ENCODE results near the gene PTPRN2. TPM values are rescaled to one million over a fixed set of nuclear protein-coding genes. Genes with fewer than 3 reads are reported as not detected.

The PTPRN2 gene
- polyA plus RNA-seq, 2 donors, result 0.37 to 0.40 TPM

GRCh38 chr7:158530800-158531609 lies 56.6 kb downstream of the PTPRN2 start:
- no peak overlapping the region for H3K27ac ChIP-seq (ENCODE audit: low read depth in 2 of 2, low read length in 1 of 2)
- H3K4me3 ChIP-seq (ENCODE audit: low read depth in 1 of 2, low read length in 2 of 2), result no peak overlapping the region
- WGBS, 2 donors, result 65 to 67% methylated on average over 23 to 24 of the region's 24 CpGs
- no peaks in the 10 kb centered on the region for H3K4me1 ChIP-seq (ENCODE audit: control insufficient read depth in 2 of 2, insufficient read depth in 2 of 2, low read length in 1 of 2)
- peaks cover 0 to 5% of the 10 kb centered on the region in 2 donors for H3K9me3 ChIP-seq (ENCODE audit: control insufficient read depth in 2 of 2, insufficient read depth in 1 of 2, low read depth in 1 of 2, low read length in 1 of 2)
- no peaks in the 10 kb centered on the region for H3K27me3 ChIP-seq (ENCODE audit: control insufficient read depth in 1 of 2, insufficient read depth in 2 of 2, low read length in 2 of 2)
- H3K36me3 ChIP-seq (ENCODE audit: control insufficient read depth in 2 of 2, insufficient read depth in 2 of 2, low read length in 1 of 2), result no peaks in the 10 kb centered on the region

GRCh38 chr7:158529181-158530096 lies 58.2 kb downstream of the PTPRN2 start:
- no peak overlapping the region for H3K4me3 ChIP-seq (ENCODE audit: low read depth in 1 of 2, low read length in 2 of 2)
- H3K4me1 ChIP-seq (ENCODE audit: control insufficient read depth in 2 of 2, insufficient read depth in 2 of 2, low read length in 1 of 2), result no peaks in the 10 kb centered on the region
- WGBS, 2 donors, result 62 to 71% methylated on average over 21 of the region's 21 CpGs
- no peaks in the 10 kb centered on the region for H3K27me3 ChIP-seq (ENCODE audit: control insufficient read depth in 1 of 2, insufficient read depth in 2 of 2, low read length in 2 of 2)
- peaks cover 0 to 5% of the 10 kb centered on the region in 2 donors for H3K9me3 ChIP-seq (ENCODE audit: control insufficient read depth in 2 of 2, insufficient read depth in 1 of 2, low read depth in 1 of 2, low read length in 1 of 2)
- H3K27ac ChIP-seq (ENCODE audit: low read depth in 2 of 2, low read length in 1 of 2), result no peak overlapping the region
- H3K36me3 ChIP-seq (ENCODE audit: control insufficient read depth in 2 of 2, insufficient read depth in 2 of 2, low read length in 1 of 2), result no peaks in the 10 kb centered on the region

- peaks cover 0 to 3% of the 10 kb centered on the region in 2 donors for H3K9me3 ChIP-seq (ENCODE audit: control insufficient read depth in 2 of 2, insufficient read depth in 1 of 2, low read depth in 1 of 2, low read length in 1 of 2)
- no peak overlapping the region for H3K27ac ChIP-seq (ENCODE audit: low read depth in 2 of 2, low read length in 1 of 2)
- H3K4me1 ChIP-seq (ENCODE audit: control insufficient read depth in 2 of 2, insufficient read depth in 2 of 2, low read length in 1 of 2), result no peaks in the 10 kb centered on the region
- no peaks in the 10 kb centered on the region for H3K27me3 ChIP-seq (ENCODE audit: control insufficient read depth in 1 of 2, insufficient read depth in 2 of 2, low read length in 2 of 2)
- whole genome bisulfite sequencing, 2 donors, result 74 to 76% methylated on average over 14 of the region's 14 CpGs
- H3K4me3 ChIP-seq (ENCODE audit: low read depth in 1 of 2, low read length in 2 of 2), result no peak overlapping the region
- H3K36me3 ChIP-seq (ENCODE audit: control insufficient read depth in 2 of 2, insufficient read depth in 2 of 2, low read length in 1 of 2), result no peaks in the 10 kb centered on the region
Measured at GRCh38 chr7:158527915-158528502, 59.6 kb downstream of the PTPRN2 start.

DNA sequence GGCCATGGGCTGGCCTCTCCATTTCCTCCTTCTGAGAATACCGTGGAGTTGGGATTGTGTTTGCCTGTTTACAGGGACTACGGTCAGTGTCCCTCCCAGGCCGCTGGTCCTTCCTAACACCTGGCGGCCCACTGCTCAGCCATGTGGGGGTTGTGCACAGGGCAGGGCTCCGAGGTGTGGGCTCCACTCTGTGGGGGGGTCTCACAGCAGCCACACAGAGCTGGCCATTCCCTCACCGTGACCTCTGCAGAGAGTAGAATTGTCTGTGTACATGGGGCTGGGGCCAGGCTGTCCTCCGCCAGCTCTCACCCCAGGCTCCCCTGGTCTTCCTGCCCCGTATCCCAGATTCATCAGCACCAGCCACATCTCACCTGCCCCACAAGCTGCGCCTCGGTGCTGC lies 60.1 kb downstream of the PTPRN2 start:
- no peaks in the 10 kb centered on the region for H3K36me3 ChIP-seq (ENCODE audit: control insufficient read depth in 2 of 2, insufficient read depth in 2 of 2, low read length in 1 of 2)
- H3K4me1 ChIP-seq (ENCODE audit: control insufficient read depth in 2 of 2, insufficient read depth in 2 of 2, low read length in 1 of 2), result no peaks in the 10 kb centered on the region
- no peaks in the 10 kb centered on the region for H3K27me3 ChIP-seq (ENCODE audit: control insufficient read depth in 1 of 2, insufficient read depth in 2 of 2, low read length in 2 of 2)
- H3K27ac ChIP-seq (ENCODE audit: low read depth in 2 of 2, low read length in 1 of 2), result no peak overlapping the region
- H3K9me3 ChIP-seq (ENCODE audit: control insufficient read depth in 2 of 2, insufficient read depth in 1 of 2, low read depth in 1 of 2, low read length in 1 of 2), result peaks cover 0 to 3% of the 10 kb centered on the region in 2 donors
- no peak overlapping the region for H3K4me3 ChIP-seq (ENCODE audit: low read depth in 1 of 2, low read length in 2 of 2)
- WGBS, 2 donors, result 79 to 86% methylated on average over 10 of the region's 10 CpGs

DNA sequence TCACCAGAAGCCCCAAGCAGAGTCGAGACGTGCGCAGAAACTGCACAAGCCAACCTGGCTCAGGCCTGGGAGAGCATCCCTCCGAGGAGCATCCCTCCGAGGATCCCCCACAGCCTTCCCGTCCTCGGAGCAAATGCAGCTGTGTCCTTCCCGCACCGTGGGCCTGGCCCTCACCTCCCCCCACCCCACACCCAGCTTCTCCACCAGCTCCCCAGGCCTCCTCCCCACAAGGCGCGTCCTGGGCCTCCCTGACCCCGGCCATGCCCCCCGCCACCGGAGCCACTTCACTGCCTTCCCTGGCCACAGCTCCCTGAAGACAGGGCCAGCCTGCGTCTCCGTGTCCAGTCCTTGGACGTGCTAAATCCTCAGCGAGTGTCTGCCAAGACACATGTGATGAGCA lies 60.6 kb downstream of the PTPRN2 start:
- Histone ChIP-seq H3K9me3 (ENCODE audit: control insufficient read depth in 2 of 2, insufficient read depth in 1 of 2, low read depth in 1 of 2, low read length in 1 of 2) (peaks cover 0 to 3% of the 10 kb centered on the region in 2 donors), H3K36me3 (ENCODE audit: control insufficient read depth in 2 of 2, insufficient read depth in 2 of 2, low read length in 1 of 2) (no peaks in the 10 kb centered on the region), H3K4me3 (ENCODE audit: low read depth in 1 of 2, low read length in 2 of 2) (no peak overlapping the region), H3K4me1 (ENCODE audit: control insufficient read depth in 2 of 2, insufficient read depth in 2 of 2, low read length in 1 of 2) (no peaks in the 10 kb centered on the region), H3K27me3 (ENCODE audit: control insufficient read depth in 1 of 2, insufficient read depth in 2 of 2, low read length in 2 of 2) (no peaks in the 10 kb centered on the region), H3K27ac (ENCODE audit: low read depth in 2 of 2, low read length in 1 of 2) (no peak overlapping the region)
- 87 to 92% methylated on average over 18 of the region's 18 CpGs for WGBS, 2 donors

DNA sequence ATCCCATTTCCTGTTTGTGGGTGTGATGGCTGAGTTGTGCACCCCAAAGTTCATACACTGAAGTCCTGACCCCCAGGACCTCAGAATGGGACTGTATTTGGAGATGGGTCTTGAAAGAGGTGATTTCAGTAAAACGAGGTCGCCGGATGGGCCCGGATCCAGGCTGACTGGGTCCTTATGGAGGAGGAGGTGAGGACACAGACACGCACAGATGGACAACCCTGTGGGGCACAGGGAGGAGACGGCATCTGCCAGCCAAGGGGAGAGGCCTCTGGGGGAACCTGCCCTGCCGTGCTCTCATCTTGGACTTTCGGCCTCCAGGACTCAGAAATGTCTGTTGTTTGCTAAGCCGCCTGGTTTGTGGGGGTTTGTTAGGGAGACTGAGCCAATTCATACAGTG lies 61.1 kb downstream of the PTPRN2 start:
- Histone ChIP-seq H3K4me1 (ENCODE audit: control insufficient read depth in 2 of 2, insufficient read depth in 2 of 2, low read length in 1 of 2) (no peaks in the 10 kb centered on the region), H3K9me3 (ENCODE audit: control insufficient read depth in 2 of 2, insufficient read depth in 1 of 2, low read depth in 1 of 2, low read length in 1 of 2) (peaks cover 0 to 3% of the 10 kb centered on the region in 2 donors), H3K36me3 (ENCODE audit: control insufficient read depth in 2 of 2, insufficient read depth in 2 of 2, low read length in 1 of 2) (no peaks in the 10 kb centered on the region), H3K27ac (ENCODE audit: low read depth in 2 of 2, low read length in 1 of 2) (no peak overlapping the region), H3K27me3 (ENCODE audit: control insufficient read depth in 1 of 2, insufficient read depth in 2 of 2, low read length in 2 of 2) (no peaks in the 10 kb centered on the region), H3K4me3 (ENCODE audit: low read depth in 1 of 2, low read length in 2 of 2) (no peak overlapping the region)
- WGBS, 2 donors, result 91 to 92% methylated on average over 9 of the region's 9 CpGs

- Histone ChIP-seq H3K27ac (ENCODE audit: low read depth in 2 of 2, low read length in 1 of 2) (no peak overlapping the region), H3K4me3 (ENCODE audit: low read depth in 1 of 2, low read length in 2 of 2) (no peak overlapping the region), H3K27me3 (ENCODE audit: control insufficient read depth in 1 of 2, insufficient read depth in 2 of 2, low read length in 2 of 2) (no peaks in the 10 kb centered on the region), H3K9me3 (ENCODE audit: control insufficient read depth in 2 of 2, insufficient read depth in 1 of 2, low read depth in 1 of 2, low read length in 1 of 2) (peaks cover 0 to 3% of the 10 kb centered on the region in 2 donors), H3K36me3 (ENCODE audit: control insufficient read depth in 2 of 2, insufficient read depth in 2 of 2, low read length in 1 of 2) (no peaks in the 10 kb centered on the region), H3K4me1 (ENCODE audit: control insufficient read depth in 2 of 2, insufficient read depth in 2 of 2, low read length in 1 of 2) (no peaks in the 10 kb centered on the region)
- 81% methylated on average over 29 of the region's 29 CpGs for WGBS, 2 donors
Measured at GRCh38 chr7:158525648-158526484, 61.8 kb downstream of the PTPRN2 start.

- Histone ChIP-seq H3K9me3 (ENCODE audit: control insufficient read depth in 2 of 2, insufficient read depth in 1 of 2, low read depth in 1 of 2, low read length in 1 of 2) (peaks cover 0 to 3% of the 10 kb centered on the region in 2 donors), H3K27ac (ENCODE audit: low read depth in 2 of 2, low read length in 1 of 2) (no peak overlapping the region), H3K4me1 (ENCODE audit: control insufficient read depth in 2 of 2, insufficient read depth in 2 of 2, low read length in 1 of 2) (no peaks in the 10 kb centered on the region), H3K4me3 (ENCODE audit: low read depth in 1 of 2, low read length in 2 of 2) (no peak overlapping the region), H3K36me3 (ENCODE audit: control insufficient read depth in 2 of 2, insufficient read depth in 2 of 2, low read length in 1 of 2) (no peaks in the 10 kb centered on the region), H3K27me3 (ENCODE audit: control insufficient read depth in 1 of 2, insufficient read depth in 2 of 2, low read length in 2 of 2) (no peaks in the 10 kb centered on the region)
- 81 to 83% methylated on average over 24 of the region's 24 CpGs for WGBS, 2 donors
Measured at GRCh38 chr7:158524749-158525635, 62.6 kb downstream of the PTPRN2 start.
